Transverse colon (tissue), 4 donors: ENCODE data around the gene KCNK15. TPM values are rescaled to one million over a fixed set of nuclear protein-coding genes. Genes with fewer than 3 reads are reported as not detected.
A peak's percentile ranks its signal among the peaks of the same experiment; 100 is the strongest.

Experiments used
- DNase-seq: peaks from one replicate; pipeline ENCODE4 v3.0.0-alpha.2; 2019
- H3K27ac ChIP-seq, 4 donors: fragments of 200-600 bp; sonication (generic); 2 replicates each; pipeline ENCODE4 v1.5.1; 2016 to 2018; ENCODE audit warnings: inconsistent platforms in 4 of 4
- H3K27me3 ChIP-seq: fragments of 200-600 bp; sonication (generic); 2 replicates; pipeline ENCODE4 v1.5.1; 2017; ENCODE audit warnings: inconsistent platforms
- H3K36me3 ChIP-seq, 4 donors: fragments of 200-600 bp; sonication (generic); 2 replicates each; pipeline ENCODE4 v1.5.1; 2017 to 2019; ENCODE audit warnings: inconsistent platforms in 4 of 4
- H3K4me1 ChIP-seq, 4 donors: fragments of 200-600 bp; sonication (generic); 2 replicates each; pipeline ENCODE4 v1.5.1; 2017 to 2020; ENCODE audit warnings: inconsistent platforms in 4 of 4
- H3K4me3 ChIP-seq, 4 donors: fragments of 200-600 bp; sonication (generic); 1 replicate in 1 of 4; 2 replicates in 3 of 4; pipeline versions ENCODE4 v1.5.1 to v1.6.1; 2017 to 2019; ENCODE audit warnings: inconsistent platforms in 4 of 4
- H3K9me3 ChIP-seq, 2 donors: fragments of 200-600 bp; sonication (generic); 2 replicates each; pipeline ENCODE4 v1.5.1; 2017 to 2019; ENCODE audit warnings: inconsistent platforms in 2 of 2
- CTCF ChIP-seq, 5 experiments: fragments of 200-600 bp in 3 of 5; fragments of 450-650 bp in 2 of 5; sonication (generic) in 3 of 5; IDR thresholded peaks; 1 replicate in 2 of 5; 2 replicates in 3 of 5; pipeline ENCODE4 v1.5.1; 2016 to 2017; ENCODE audit warnings: antibody characterized with exemption in 5 of 5, inconsistent platforms in 3 of 5, mild to moderate bottlenecking in 2 of 5, moderate library complexity in 1 of 5
- EP300 ChIP-seq: sonication (generic); formaldehyde crosslinking; IDR thresholded peaks from one replicate; pipeline ENCODE4 v1.6.1; 2017; ENCODE audit warnings: antibody characterized with exemption, low read depth
- POLR2A ChIP-seq: fragments of 450-650 bp; IDR thresholded peaks from one replicate; pipeline ENCODE4 v1.6.1; 2016; ENCODE audit warnings: antibody characterized with exemption, mild to moderate bottlenecking, moderate library complexity
- POLR2AphosphoS5 ChIP-seq, 3 donors: sonication (generic); formaldehyde crosslinking; IDR thresholded peaks; one replicate each; pipeline ENCODE4 v1.6.1; 2016; ENCODE audit warnings: antibody characterized with exemption in 3 of 3
- WGBS, 2 donors: methylation state at CpG; one replicate each; pipeline ENCODE4 v1.1.5; 2018; ENCODE audit warnings: low coverage in 1 of 2; 5-methylcytosine and 5-hydroxymethylcytosine counted together
- in situ Hi-C, 4 donors: fragments of 200-750 bp; cut with MboI; loops; one replicate each; pipeline versions ENCODE4 v1.15.0 to v1.15.1; 2017; ENCODE audit warnings: low sequenced_read_pairs in 3 of 4, low pct_ligation_motif_present in 1 of 4, low pct_unique_long_range_greater_than_20kb in 1 of 4
- intact Hi-C: fragments of 100-400 bp; cut with DNase I; formaldehyde crosslinking; loops from one replicate; pipeline ENCODE4 v1.15.1; 2023; ENCODE audit warnings: low total_unique reads
- total RNA-seq, 4 donors: library from RNA; depleted of rRNA; stranded (reverse); fragments of >200 nt; gene quantifications; one replicate each; pipeline ENCODE4 v1.1.0, GENCODE V29; 2016

The KCNK15 gene
- total RNA-seq, 4 donors from 2014 or later: 0.27 to 1.3 TPM; not detected in 2

- WGBS, 2 donors: 31 to 80% methylated on average over 1 to 5 of the region's 5 CpGs
- no peaks in the 10 kb centered on the region for H3K9me3 ChIP-seq
- in situ Hi-C loops: no loop called here
- peaks cover 3% of the 10 kb centered on the region for H3K27me3 ChIP-seq
- no peak overlapping the region for H3K27ac ChIP-seq
- no peaks in the 10 kb centered on the region for H3K36me3 ChIP-seq
- no peak for TF ChIP-seq POLR2A
- TF ChIP-seq POLR2AphosphoS5 (IDR thresholded peaks at IDR 0.05): no peak
- TF ChIP-seq CTCF (IDR thresholded peaks at IDR 0.05): no peak
- TF ChIP-seq EP300: no peak
- DNase-seq: peak; percentile 15
- H3K4me3 ChIP-seq: no peak overlapping the region
- no peaks in the 10 kb centered on the region for H3K4me1 ChIP-seq
- intact Hi-C loops: no loop called here
Observed at GRCh38 chr20:44780226-44780625, 34.6 kb downstream of the KCNK15 start.

DNA sequence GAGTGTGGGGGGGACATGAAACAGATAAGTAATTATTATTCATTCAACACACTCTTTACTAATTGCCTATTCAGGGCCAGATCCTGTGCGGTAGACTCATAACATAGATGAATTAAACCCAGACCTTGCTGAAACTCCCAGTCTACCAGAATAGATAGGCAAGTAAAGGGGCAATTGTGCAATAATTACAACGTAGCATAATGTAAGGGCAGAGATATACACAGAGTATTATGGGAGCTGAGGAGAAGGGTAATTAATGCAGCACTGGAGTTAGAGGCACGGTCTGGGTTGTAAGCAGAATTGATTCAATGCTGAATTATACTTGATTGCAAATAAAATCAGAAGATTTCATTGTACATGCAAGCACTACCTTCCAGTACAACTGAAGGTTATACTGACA, 35.5 kb downstream of the KCNK15 start:
- intact Hi-C loops: no loop called here
- H3K36me3 ChIP-seq: no peaks in the 10 kb centered on the region

GRCh38 chr20:44781791-44782190, 36.1 kb downstream of the KCNK15 start:
- 79 to 80% methylated on average over 2 to 3 of the region's 3 CpGs for WGBS, 2 donors
- H3K27ac ChIP-seq: no peak overlapping the region
- TF ChIP-seq EP300 (no peak), POLR2AphosphoS5 (IDR thresholded peaks at IDR 0.05) (no peak), CTCF (IDR thresholded peaks at IDR 0.05) (no peak), POLR2A (no peak)
- no peaks in the 10 kb centered on the region for H3K4me1 ChIP-seq
- intact Hi-C loops: no loop called here
- in situ Hi-C loops: no loop called here
- H3K27me3 ChIP-seq: peaks cover 5% of the 10 kb centered on the region
- H3K9me3 ChIP-seq: no peaks in the 10 kb centered on the region
- H3K36me3 ChIP-seq: no peaks in the 10 kb centered on the region
- no peak overlapping the region for H3K4me3 ChIP-seq
- DNase-seq: no peak

More for the DNA sequence above, 35.5 kb downstream of the KCNK15 start:
- Histone ChIP-seq H3K27ac (no peak overlapping the region), H3K4me3 (no peak overlapping the region), H3K9me3 (no peaks in the 10 kb centered on the region), H3K4me1 (no peaks in the 10 kb centered on the region), H3K27me3 (peaks cover 3% of the 10 kb centered on the region)
- in situ Hi-C loops: no loop called here
- WGBS, 2 donors: 71 to 87% methylated on average over 3 of the region's 3 CpGs
- TF ChIP-seq POLR2A (no peak), POLR2AphosphoS5 (IDR thresholded peaks at IDR 0.05) (no peak), EP300 (no peak), CTCF (IDR thresholded peaks at IDR 0.05) (no peak)
- DNase-seq: no peak

DNA sequence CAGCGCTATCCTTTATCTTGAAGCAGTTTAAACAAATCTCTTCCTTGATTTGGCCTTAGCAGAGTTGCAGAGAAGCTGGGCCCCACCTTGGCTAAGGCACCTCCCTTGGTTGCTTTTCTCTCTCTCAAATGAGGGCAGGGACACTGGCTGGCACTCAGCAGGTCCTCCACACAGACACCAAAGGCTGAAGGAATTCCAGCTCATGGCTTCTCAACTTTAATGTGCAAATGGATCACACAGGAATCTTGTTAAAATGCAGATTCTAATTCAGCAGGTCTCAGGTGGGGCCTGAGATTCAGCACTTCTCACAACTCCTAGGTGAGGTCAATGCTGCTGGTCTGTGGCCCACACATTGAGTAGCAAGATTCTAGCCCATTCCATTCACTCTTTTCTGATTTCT, 39.0 kb downstream of the KCNK15 start:
- Histone ChIP-seq H3K4me3 (no peak overlapping the region), H3K4me1 (no peaks in the 10 kb centered on the region), H3K27ac (no peak overlapping the region), H3K36me3 (no peaks in the 10 kb centered on the region), H3K9me3 (no peaks in the 10 kb centered on the region), H3K27me3 (peaks cover 13% of the 10 kb centered on the region)
- 94% methylated on average over 1 of the region's 1 CpG; no CpG with 5 or more reads in 1 of the 2 donors for WGBS, 2 donors
- intact Hi-C loops (no loop called here), in situ Hi-C loops (no loop called here)
- TF ChIP-seq POLR2AphosphoS5 (IDR thresholded peaks at IDR 0.05): no peak
- no peak for TF ChIP-seq CTCF (IDR thresholded peaks at IDR 0.05)
- TF ChIP-seq EP300: no peak
- TF ChIP-seq POLR2A: no peak
- DNase-seq: no peak
